Uterus (tissue), 2 donors: Measurements from ENCODE around the gene DMXL1.

ENCODE experiments used
- CTCF ChIP-seq, 4 experiments: fragments of 200-600 bp in 2 of 4; fragments of 450-650 bp in 2 of 4; sonication (generic) in 2 of 4; IDR thresholded peaks; one replicate each; pipeline ENCODE4 v1.5.1; 2016 to 2019; ENCODE audit warnings: antibody characterized with exemption in 4 of 4, mild to moderate bottlenecking in 2 of 4, moderate library complexity in 1 of 4
- POLR2A ChIP-seq, 2 donors: fragments of 450-650 bp; IDR thresholded peaks; one replicate each; pipeline ENCODE4 v1.6.1; 2016; ENCODE audit warnings: antibody characterized with exemption in 2 of 2, mild to moderate bottlenecking in 1 of 2, moderate library complexity in 1 of 2

GRCh38 chr5:119077444-119077843 lies 6.6 kb downstream of the DMXL1 start:
- TF ChIP-seq CTCF (IDR thresholded peaks at IDR 0.05) (no peak), POLR2A (IDR thresholded peaks at IDR 0.05) (no peak)
